GM19099 (cell line): Measurements from ENCODE around the gene USF2.

Experiments
- POLR2A ChIP-seq: IDR thresholded peaks from 3 replicates; pipeline ENCODE4 v1.6.1; 2011; ENCODE audit warnings: low read depth; ENCODE audit not compliant: insufficient read length; ENCODE audit errors: extremely low read depth

USF2 gene

DNA sequence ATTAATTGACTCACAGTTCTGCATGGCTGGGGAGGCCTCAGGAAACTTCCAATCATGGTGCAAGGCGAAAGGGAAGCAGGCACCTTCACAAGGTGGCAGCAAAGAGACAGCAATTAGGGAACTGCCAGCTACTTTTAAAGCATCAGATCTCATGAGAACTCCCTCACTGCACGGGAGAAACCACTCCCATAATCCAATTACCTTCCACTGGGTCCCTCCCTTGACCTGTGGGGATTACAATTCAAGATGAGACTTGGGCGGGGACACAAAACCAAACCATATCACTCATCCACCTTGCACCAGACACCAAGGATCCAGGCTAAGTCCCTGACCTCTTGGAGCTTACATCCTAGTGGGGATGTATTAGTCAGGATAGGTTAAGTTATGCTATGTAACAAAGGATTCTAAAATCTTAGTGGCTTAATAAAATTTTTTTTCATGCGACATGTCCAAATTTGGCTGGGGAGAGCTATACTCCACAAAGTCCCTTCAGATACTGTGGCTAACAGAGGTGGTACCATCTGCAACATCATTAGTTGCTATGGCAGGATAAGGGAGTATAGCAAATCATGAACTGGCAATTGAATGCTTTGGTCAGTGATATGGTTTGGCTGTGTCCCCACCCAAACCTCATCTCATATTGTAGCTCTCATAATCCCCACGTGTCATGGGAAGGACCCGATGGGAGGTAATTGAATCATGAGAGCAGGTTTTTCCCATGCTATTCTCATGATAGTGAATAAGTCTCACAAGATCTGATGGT is 31.9 kb upstream of the USF2 start:
- TF ChIP-seq POLR2A = no peak

DNA sequence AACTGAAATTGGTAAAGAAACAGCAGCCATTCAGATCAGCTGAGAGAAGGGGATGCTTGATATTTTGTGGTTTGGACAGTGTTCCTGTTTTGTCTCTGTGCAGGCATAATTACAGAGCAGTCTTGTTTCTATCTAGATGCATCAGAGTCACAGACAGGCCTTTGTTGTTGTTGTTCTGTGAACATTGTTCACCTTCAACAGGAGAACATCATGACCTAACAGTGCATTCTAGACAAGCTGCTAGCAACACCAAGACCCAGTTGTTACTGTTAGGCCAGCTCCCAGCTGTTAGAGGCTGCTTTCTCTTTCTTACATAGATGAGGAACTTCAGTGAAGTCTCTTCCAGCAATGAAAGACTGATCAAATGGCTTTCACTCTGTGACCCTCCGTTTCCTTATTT is 28.4 kb upstream of the USF2 start:
- no peak for TF ChIP-seq POLR2A

DNA sequence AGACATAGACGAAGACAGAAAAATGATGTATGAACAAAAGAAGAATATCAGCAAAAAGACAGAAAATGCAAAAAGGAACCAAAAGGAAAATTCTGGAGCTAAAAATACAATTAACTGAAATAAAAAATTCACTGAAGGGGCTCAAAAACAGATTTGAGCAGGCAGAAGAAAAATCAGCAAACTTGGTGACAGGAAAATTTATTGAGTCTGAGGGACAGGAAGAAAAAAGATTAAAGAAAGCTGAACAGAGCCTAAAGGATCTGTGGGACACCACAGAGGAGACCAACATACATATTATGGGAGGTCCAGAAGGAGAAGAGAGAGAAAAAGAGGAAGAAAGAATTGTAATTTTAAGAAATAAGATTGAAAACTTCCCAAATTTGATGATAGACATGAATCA is 27.3 kb upstream of the USF2 start:
- TF ChIP-seq POLR2A = no peak

DNA sequence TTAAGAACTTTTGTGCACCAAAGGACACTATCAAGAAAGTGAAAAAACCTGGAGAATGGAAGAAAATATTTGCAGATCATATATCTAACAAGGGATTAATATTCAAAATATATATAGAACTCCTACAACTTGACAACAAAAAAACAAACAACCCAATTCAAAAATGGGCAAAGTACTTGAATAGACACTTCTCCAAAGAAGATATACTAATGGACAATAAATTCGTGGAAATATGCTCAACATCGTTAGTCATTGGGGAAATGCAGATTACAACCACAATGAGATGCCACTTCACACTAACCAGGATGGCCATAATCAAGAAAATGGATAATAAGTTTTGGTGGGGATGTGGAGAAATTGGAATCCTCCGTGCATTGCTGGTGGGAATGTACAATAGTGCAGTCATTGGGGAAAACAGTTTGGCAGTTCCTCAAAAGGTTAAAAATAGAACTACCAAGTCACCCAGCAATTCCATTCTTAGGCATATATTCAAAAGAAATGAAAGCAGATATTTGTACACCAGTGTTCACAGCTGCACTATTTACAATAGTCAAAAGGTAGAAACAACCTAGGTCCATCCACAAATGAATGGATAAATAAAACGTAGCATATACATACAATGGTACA is 22.2 kb upstream of the USF2 start:
- no peak for TF ChIP-seq POLR2A

DNA sequence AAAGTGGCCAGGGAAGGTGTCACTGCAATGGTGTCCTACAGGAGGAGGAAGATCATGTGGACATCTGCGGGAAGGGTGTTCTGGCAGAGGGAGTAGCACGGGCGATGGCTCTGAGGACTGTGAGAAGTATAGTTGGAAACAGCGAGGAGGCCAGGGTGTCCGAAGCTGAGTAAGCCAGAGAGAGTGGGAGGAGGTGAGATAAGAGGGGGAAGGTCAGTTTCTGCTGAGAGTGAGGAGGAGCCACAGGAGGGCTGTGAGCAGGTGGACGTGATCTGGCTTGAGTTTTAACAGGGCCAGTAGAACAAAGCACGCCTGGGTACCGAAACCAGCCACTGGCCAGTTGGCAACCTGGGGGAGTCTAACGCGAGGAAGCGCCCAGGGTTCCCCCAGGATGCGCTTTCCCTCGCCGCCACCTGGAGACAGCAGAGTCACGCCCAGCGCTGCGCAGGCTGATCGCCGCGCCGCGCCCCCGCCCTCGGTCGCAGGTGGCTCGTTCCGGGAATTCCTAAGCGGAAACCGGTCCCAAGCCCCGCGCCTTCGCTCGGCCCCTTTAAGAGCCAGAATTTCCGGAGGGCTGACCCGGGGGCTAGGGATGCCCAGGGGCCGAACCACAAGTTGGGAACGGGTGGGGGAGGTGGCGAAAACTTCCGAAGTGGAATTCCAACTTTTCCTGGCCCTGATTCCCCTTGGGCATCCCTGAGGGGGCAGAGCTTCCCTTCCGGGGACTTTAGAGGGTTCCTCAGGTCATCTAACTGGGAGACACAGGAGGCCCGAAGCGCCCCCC is 21.0 kb upstream of the USF2 start:
- TF ChIP-seq POLR2A = peak; percentile 33

DNA sequence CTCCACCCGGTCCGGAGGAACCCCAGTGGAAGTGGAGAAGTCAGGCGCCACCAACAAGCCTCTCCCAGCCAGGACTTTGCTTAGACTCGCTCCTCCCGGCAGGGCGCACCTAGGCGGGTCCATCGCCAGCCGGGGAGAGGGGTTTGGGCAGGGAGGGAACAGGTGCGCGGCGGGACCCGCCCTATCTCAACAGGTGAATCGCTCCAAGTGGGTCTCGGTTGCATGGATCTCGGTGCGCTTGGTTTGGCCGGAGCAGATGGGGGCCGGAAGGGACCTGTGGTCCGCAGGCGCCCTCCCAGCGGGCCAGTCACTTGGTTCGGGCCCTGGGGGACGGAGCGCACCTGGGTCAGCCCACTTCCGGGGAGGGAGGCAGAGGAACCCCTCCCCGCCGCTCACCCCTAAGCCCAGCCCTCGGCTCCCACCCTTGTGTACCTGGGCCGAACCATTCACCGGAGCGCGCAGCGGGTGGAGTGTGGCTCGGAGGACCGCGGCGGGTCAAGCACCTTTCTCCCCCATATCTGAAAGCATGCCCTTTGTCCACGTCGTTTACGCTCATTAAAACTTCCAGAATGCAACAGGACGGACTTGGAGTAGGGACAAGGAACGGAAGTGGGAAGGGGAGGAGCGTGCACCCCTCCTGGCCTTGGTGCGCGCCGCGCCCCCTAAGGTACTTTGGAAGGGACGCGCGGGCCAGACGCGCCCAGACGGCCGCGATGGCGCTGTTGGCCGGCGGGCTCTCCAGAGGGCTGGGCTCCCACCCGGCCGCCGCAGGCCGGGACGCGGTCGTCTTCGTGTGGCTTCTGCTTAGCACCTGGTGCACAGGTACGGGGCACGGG is 20.2 kb upstream of the USF2 start, which contains the start of gene LSR:
Gene LSR, plus strand, starts transcription at position 693 of the 836 bp plus-strand sequence. Its CDS starts 21 bp downstream, at position 714.
- peak; percentile 97 for TF ChIP-seq POLR2A

DNA sequence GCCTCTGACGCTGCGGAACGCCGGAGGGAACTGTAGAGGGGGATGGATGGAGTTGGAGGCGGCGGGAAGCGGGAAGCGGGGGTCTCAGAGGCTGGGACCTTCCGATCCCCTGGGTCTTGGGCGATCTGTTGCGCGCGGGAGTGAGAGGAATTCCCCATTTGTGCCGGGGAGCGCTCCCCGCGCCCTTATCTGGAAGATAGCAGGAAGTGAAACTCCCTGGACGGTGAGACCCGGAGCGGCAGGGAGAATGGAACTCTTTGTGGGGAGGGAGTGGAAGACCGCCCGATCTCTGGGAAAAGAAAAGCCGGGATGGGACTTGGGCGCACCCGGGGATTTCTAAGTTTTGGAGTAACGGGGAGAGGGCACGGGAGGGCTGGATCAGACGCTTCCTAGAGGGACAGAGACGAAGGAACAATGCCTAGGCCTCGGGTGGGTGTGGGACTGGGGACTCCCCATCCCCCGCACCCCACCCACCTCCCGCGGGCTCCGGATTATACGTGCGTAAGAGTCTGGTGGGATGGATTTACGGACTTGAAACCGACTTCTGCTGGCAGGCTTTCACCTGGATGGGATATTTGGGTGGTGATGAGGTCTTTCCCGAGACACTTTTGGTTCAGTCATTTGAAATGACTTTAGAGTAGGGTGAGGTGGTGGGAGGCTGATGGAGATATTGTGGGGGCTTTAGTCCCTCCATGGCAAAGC is 19.5 kb upstream of the USF2 start:
- no peak for TF ChIP-seq POLR2A

DNA sequence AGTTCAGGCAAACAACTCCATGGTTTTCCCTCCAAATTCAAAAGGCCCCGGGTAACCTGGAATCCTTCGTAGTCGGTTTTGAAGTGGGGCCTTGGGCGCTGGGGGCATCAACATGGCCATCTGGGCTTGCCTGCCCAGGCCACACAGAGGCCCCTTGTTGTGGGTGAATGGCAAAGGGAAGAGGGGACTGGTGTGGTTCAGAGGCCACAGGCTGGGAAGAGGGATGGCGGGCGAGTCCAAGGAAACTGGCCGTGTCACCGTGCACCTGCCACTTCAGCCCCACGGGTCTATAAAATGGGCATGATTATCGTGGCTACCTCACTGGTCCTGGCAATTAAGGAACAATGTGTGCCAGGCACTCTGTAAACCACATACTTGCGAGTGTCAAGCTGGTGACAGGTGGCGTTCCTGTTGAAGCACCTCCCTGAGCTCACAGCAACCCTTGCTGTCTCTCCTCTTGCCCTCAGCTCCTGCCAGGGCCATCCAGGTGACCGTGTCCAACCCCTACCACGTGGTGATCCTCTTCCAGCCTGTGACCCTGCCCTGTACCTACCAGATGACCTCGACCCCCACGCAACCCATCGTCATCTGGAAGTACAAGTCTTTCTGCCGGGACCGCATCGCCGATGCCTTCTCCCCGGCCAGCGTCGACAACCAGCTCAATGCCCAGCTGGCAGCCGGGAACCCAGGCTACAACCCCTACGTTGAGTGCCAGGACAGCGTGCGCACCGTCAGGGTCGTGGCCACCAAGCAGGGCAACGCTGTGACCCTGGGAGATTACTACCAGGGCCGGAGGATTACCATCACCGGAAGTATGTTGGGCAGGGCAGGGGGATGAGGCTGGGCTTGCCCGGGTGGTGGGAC is 18.7 kb upstream of the USF2 start:
- TF ChIP-seq POLR2A = no peak

DNA sequence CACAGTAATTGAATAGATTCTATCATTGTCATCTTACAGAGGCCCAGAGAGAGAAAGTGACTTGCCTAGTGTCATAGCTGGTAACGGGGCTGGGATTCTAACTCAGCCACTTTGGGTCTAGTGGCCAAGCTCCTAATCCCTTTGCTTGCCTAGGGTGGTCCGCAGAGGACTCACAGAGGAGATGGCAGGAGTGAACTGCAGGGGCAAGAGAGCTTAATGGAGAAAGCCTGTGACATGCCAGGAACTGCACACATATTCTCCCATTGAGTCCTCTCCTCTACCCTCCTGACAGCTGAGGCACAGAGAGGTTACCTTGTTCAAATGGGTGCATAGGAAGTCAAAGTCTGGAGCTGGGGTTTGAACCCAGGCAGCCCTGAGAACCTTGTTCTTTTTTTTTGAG is 17.3 kb upstream of the USF2 start:
- TF ChIP-seq POLR2A = no peak

DNA sequence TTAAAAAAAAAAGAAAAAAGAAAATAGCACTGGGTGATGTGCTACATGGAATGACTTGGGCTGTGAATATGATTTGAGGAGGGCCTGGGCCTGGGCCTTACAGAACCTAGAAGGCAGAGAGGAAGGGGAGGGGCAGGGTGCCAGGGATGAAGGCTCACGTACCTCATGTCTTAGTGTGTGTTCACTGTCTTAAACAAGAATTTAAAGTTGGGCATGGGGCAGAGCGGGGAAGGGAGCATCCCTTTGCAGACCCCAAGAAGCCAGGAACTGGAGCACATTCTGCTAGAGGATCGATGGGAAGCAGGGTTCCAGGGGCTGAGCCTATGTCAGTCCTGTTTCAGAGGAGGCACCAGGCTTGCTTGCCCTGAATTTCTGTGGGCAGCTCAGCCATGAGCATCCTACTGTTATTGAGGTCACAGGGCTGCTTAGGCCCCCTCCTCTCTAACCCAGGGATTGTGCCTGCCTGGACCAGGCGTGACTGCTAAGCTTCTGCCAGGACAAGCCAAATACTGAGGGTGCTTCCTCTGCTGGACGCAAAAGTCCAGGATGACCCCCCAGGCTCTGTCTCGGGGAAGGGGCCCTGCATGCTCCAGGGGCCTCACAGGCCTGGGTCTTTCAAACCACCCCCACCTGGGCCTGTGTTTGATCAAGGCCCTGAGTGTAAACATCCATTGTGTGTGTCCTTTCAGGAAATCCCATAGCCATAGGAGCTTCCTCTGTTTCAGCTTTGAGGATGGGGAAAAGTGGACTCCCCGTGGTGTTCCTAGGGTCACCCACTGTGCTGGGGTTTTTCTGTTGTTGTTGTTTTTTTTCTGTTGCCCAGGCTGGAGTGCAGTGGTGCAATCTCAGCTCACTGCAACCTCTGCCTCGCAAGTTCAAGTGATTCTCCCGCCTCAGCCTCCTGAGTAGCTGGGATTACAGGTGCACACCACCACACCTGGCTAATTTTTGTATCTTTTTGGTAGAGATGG is 15.2 kb upstream of the USF2 start:
- TF ChIP-seq POLR2A = no peak

DNA sequence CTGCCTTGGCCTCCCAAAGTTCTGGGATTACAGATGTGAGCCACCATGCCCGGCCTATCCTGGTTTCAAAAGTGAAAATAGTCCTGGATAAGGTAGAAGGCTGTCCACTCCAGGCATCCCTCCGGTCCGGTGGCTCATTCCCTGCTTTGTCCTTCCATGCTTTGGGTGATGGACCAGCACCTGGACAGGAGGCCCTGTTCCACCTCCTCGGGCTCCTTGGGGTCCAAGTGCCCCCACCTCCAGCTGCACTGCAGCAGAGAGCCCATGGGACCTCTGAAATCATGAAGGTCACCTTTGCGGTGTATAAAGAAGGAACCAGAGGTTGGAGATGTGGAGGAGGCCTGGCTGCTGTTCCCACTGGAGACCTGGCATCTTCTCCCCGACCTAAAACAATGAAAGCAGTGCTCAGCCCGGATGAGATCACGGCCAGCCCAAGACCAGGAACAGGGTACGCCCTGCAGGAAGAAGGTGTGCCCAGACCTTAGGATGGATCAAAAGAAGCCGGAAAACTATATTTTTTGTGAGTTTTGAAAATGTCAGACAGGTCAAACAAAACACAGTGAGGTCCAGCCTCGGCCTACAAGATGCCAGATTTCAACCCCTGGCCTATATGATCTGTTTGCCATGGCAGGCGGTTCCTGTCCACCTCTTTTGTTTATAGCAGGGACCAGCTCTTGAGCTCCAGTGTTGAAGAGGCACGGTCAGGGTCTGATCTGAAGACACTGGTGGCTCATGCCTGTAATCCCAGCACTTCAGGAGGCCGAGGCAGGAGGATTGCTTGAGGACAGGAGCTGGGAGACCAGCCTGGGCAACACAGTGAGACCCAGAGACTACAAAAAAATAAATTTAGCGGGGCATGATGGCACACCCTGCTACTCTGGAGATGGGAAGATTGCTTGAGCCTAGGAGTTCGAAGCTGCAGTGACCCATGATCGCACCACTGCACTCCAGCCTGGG is 14.1 kb upstream of the USF2 start:
- TF ChIP-seq POLR2A = no peak

DNA sequence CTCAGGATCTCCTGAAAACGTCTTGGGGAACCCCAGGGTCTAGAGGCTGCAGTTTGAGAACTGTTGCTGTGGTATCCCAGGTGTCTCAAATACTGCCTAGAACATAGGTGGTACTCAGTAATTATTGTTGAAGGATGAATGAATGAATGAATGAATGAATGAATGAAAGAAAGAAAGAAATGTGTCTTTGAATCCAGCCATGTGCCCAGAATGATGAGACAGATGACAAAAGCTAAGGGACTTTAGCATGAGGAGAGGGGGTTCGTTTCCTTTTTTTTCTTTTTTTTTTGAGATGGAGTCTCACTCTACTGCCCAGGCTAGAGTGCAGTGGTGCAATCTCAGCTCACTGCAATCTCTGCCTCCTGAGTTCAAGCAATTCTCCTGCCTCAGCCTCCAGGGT is 12.2 kb upstream of the USF2 start:
- no peak for TF ChIP-seq POLR2A

DNA sequence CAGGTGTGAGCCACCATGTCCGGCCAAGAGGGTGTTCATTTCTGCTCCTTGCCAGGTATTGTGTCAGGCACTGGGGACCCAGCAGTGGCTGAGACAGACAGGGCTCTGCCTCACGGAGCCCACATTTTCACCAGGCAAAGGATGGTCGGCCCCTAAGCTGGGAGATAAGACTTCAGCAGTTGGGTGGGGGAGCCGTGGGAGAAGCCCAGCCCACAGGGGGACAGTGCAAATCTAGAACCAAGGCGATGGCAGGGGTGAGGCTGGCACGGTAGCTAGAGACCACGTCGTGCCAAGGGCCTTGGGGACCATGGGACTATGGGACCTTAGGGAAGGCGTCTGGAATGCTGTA is 11.7 kb upstream of the USF2 start:
- no peak for TF ChIP-seq POLR2A
